ENCODE measurements around the gene ARVCF.

The ARVCF gene

GRCh38 chr22:20054485-20054884, 37.9 kb upstream of the ARVCF start:
- Histone ChIP-seq H3K36me3 (ENCODE audit: control insufficient read depth, low read length) (peaks cover 3% of the 10 kb centered on the region; the same call in 1 of the 2 replicates), H3K9me3 (ENCODE audit: control insufficient read depth, insufficient read depth, low read length) (no peaks in the 10 kb centered on the region), H3K79me2 (ENCODE audit: control insufficient read depth, low read length) (no peaks in the 10 kb centered on the region), H3K4me1 (ENCODE audit: control insufficient read depth, low read length) (no peaks in the 10 kb centered on the region), H3K9me2 (replicated peaks; ENCODE audit: control insufficient read depth, low read length) (no peaks in the 10 kb centered on the region), H3K27ac (ENCODE audit: low read depth, low read length) (no peak overlapping the region), H3K4me2 (ENCODE audit: low read length) (no peak overlapping the region), H4K20me1 (ENCODE audit: control insufficient read depth, insufficient read depth, low read depth, low read length) (no peaks in the 10 kb centered on the region), H3F3A (ENCODE audit: control insufficient read depth, insufficient read depth) (no peaks in the 10 kb centered on the region), H3K27me3 (ENCODE audit: control insufficient read depth, low read length) (no peaks in the 10 kb centered on the region), H3K4me3 (ENCODE audit: low read length) (no peak overlapping the region)
- TF ChIP-seq EZH2phosphoT487 (IDR thresholded peaks at IDR 0.05; ENCODE audit: borderline replicate concordance, low read length), result no peak
- TF ChIP-seq, protein P1, sequence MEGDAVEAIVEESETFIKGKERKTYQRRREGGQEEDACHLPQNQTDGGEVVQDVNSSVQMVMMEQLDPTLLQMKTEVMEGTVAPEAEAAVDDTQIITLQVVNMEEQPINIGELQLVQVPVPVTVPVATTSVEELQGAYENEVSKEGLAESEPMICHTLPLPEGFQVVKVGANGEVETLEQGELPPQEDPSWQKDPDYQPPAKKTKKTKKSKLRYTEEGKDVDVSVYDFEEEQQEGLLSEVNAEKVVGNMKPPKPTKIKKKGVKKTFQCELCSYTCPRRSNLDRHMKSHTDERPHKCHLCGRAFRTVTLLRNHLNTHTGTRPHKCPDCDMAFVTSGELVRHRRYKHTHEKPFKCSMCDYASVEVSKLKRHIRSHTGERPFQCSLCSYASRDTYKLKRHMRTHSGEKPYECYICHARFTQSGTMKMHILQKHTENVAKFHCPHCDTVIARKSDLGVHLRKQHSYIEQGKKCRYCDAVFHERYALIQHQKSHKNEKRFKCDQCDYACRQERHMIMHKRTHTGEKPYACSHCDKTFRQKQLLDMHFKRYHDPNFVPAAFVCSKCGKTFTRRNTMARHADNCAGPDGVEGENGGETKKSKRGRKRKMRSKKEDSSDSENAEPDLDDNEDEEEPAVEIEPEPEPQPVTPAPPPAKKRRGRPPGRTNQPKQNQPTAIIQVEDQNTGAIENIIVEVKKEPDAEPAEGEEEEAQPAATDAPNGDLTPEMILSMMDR (IDR thresholded peaks at IDR 0.05; ENCODE audit: low read depth, low read length, poor library complexity, severe bottlenecking), result no peak

GRCh38 chr22:20054034-20054427, 37.4 kb upstream of the ARVCF start:
- Histone ChIP-seq H3K9me3 (ENCODE audit: control insufficient read depth, insufficient read depth, low read length) (no peaks in the 10 kb centered on the region), H3K4me2 (ENCODE audit: low read length) (no peak overlapping the region), H3K9me2 (replicated peaks; ENCODE audit: control insufficient read depth, low read length) (no peaks in the 10 kb centered on the region), H3F3A (ENCODE audit: control insufficient read depth, insufficient read depth) (no peaks in the 10 kb centered on the region), H3K79me2 (ENCODE audit: control insufficient read depth, low read length) (no peaks in the 10 kb centered on the region), H3K36me3 (ENCODE audit: control insufficient read depth, low read length) (peaks cover 3% of the 10 kb centered on the region; the same call in 1 of the 2 replicates), H3K27ac (ENCODE audit: low read depth, low read length) (no peak overlapping the region), H3K4me3 (ENCODE audit: low read length) (no peak overlapping the region), H3K4me1 (ENCODE audit: control insufficient read depth, low read length) (no peaks in the 10 kb centered on the region), H3K27me3 (ENCODE audit: control insufficient read depth, low read length) (no peaks in the 10 kb centered on the region), H4K20me1 (ENCODE audit: control insufficient read depth, insufficient read depth, low read depth, low read length) (no peaks in the 10 kb centered on the region)
- TF ChIP-seq, protein P1 (IDR thresholded peaks at IDR 0.05; ENCODE audit: low read depth, low read length, poor library complexity, severe bottlenecking), result no peak
- no peak for TF ChIP-seq EZH2phosphoT487 (IDR thresholded peaks at IDR 0.05; ENCODE audit: borderline replicate concordance, low read length)

DNA sequence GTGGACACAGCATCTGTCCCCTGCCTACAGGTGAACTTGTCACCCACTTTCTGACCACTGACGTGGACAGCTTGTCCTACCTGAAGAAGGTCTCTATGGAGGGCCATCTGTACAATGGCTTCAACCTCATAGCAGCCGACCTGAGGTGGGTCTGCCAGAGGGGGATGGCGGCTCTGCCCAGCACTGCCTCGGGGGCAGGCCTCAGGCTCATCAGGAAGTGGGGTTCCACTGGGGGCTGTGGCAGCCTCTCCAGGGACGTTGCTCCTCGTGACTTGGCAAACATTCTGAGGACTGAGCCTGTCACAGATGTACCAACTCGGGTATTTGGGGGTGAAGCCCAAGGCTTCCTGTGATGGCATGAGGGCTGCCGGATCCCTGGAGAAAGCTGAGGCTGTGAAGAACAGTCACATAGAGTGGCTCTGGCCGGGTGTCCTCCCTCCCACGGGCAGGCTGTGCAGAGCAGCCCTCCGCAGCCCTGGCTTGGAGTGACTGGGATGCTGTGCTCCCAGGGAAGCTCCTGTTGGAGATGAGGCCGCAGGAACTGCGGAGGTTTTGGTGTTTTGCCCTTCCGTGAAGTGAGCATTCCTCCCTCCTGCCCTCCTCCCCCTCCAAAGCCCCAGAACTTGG, 36.9 kb upstream of the ARVCF start:
- no peak overlapping the region for H3K4me3 ChIP-seq (ENCODE audit: low read length)
- no peaks in the 10 kb centered on the region for H4K20me1 ChIP-seq (ENCODE audit: control insufficient read depth, insufficient read depth, low read depth, low read length)
- H3K36me3 ChIP-seq (ENCODE audit: control insufficient read depth, low read length), result peaks cover 3% of the 10 kb centered on the region; the same call in 1 of the 2 replicates
- TF ChIP-seq EZH2phosphoT487 (IDR thresholded peaks at IDR 0.05; ENCODE audit: borderline replicate concordance, low read length), result no peak
- H3K9me3 ChIP-seq (ENCODE audit: control insufficient read depth, insufficient read depth, low read length), result no peaks in the 10 kb centered on the region
- H3K27me3 ChIP-seq (ENCODE audit: control insufficient read depth, low read length), result no peaks in the 10 kb centered on the region
- no peaks in the 10 kb centered on the region for H3K79me2 ChIP-seq (ENCODE audit: control insufficient read depth, low read length)
- no peak overlapping the region for H3K4me2 ChIP-seq (ENCODE audit: low read length)
- no peaks in the 10 kb centered on the region for H3F3A ChIP-seq (ENCODE audit: control insufficient read depth, insufficient read depth)
- no peak overlapping the region for H3K27ac ChIP-seq (ENCODE audit: low read depth, low read length)
- no peaks in the 10 kb centered on the region for H3K9me2 ChIP-seq (replicated peaks; ENCODE audit: control insufficient read depth, low read length)
- H3K4me1 ChIP-seq (ENCODE audit: control insufficient read depth, low read length), result no peaks in the 10 kb centered on the region
